Karpas-422 (cell line): ENCODE measurements around the gene ITPKC. TPM values are rescaled to one million over a fixed set of nuclear protein-coding genes. Genes with fewer than 3 reads are reported as not detected.
"Not testable (repeated sequence)": the region's sequence is repeated elsewhere in the genome, so short reads cannot be mapped to it uniquely, and the experiment has no call there.

Experiments
- DNase-seq: peaks from one replicate; pipeline ENCODE4 v3.0.0-alpha.2; 2015
- H2AFZ ChIP-seq: fragments of 200-600 bp; sonication (generic); 2 replicates; pipeline ENCODE4 v1.6.1; 2014; ENCODE audit warnings: antibody characterized with exemption, low read length, mixed read lengths
- H3K27ac ChIP-seq: fragments of 200-600 bp; sonication (generic); 2 replicates; pipeline ENCODE4 v1.5.1; 2014; ENCODE audit warnings: mild to moderate bottlenecking, low read length, moderate library complexity
- H3K27me3 ChIP-seq: fragments of 200-600 bp; sonication (generic); 2 replicates; pipeline ENCODE4 v1.6.1; 2014; ENCODE audit warnings: low read length, mixed read lengths
- H3K36me3 ChIP-seq: fragments of 200-600 bp; sonication (generic); 2 replicates; pipeline ENCODE4 v1.6.1; 2014; ENCODE audit warnings: low read length, mixed read lengths; ENCODE audit not compliant: insufficient read depth
- H3K4me1 ChIP-seq: fragments of 200-600 bp; sonication (generic); 2 replicates; pipeline ENCODE4 v1.6.1; 2014; ENCODE audit warnings: mild to moderate bottlenecking, low read length, mixed read lengths
- H3K4me2 ChIP-seq: fragments of 200-600 bp; sonication (generic); 2 replicates; pipeline ENCODE4 v1.6.1; 2014; ENCODE audit warnings: low read length, low read depth, mild to moderate bottlenecking; ENCODE audit not compliant: poor library complexity, severe bottlenecking
- H3K4me3 ChIP-seq: fragments of 200-600 bp; sonication (generic); 2 replicates; pipeline ENCODE4 v1.5.1; 2014; ENCODE audit warnings: mild to moderate bottlenecking, antibody characterized with exemption, low read length, mixed read lengths
- H3K79me2 ChIP-seq: fragments of 200-600 bp; sonication (generic); 2 replicates; pipeline ENCODE4 v1.6.1; 2014; ENCODE audit warnings: mild to moderate bottlenecking, low read length, mixed read lengths
- H3K9ac ChIP-seq: fragments of 200-600 bp; sonication (generic); 2 replicates; pipeline ENCODE4 v1.6.0; 2014; ENCODE audit warnings: low read length
- H3K9me2 ChIP-seq: fragments of 200-600 bp; sonication (generic), shearing (Covaris generic); replicated peaks from 2 replicates; pipeline ENCODE4 v1.6.0; 2014; ENCODE audit warnings: mild to moderate bottlenecking, low read length, moderate library complexity; ENCODE audit not compliant: insufficient read depth
- H3K9me3 ChIP-seq: fragments of 300-700, 200-600 bp; sonication (generic); 2 replicates; pipeline ENCODE4 v1.6.1; 2014; ENCODE audit warnings: low read length, mixed read lengths
- H4K20me1 ChIP-seq: fragments of 200-600 bp; sonication (generic); 2 replicates; pipeline ENCODE4 v1.6.1; 2014; ENCODE audit warnings: mild to moderate bottlenecking, antibody characterized with exemption, low read length, low read depth; ENCODE audit not compliant: insufficient read depth
- small RNA-seq: library from RNA; depleted of rRNA; stranded (forward); fragments of <200 nt; gene quantifications from one replicate; pipeline ENCODE3, GENCODE V24; 2014
- total RNA-seq: library from RNA; depleted of rRNA; stranded (reverse); fragments of >200 nt; shearing (Covaris generic); gene quantifications from 2 replicates; pipeline ENCODE4 v1.2.3, GENCODE V29; 2014; ENCODE audit warnings: low replicate concordance; rRNA removed

Gene ITPKC
- total RNA-seq, 1 experiment from 2014 or later: 5.9 TPM

DNA sequence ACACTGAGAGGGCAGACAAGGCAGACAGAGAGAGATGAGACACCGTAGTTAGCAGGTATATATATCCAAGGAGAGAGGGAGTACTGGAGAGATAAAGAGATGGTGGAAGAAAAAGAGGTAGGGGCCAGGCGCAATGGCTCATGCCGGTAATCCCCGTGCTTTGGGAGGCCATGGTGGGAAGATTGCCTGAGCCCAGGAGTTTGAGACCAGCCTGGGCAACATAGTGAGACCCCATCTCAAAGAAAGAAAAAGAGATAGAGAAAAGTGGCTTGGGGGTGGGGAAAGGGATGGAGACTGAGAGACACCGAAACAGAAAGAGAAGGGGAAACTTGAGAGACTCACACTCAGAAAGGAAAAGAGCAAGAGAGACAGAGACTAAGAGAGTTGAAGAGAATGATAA is 63.7 kb downstream of the ITPKC start:
- no peaks in the 10 kb centered on the region for H3K9me3 ChIP-seq
- no peak overlapping the region for H3K27ac ChIP-seq
- H3K36me3 ChIP-seq: no peaks in the 10 kb centered on the region
- DNase-seq: no peak
- H3K4me3 ChIP-seq: no peak overlapping the region
- no peak overlapping the region for H3K9ac ChIP-seq
- H3K79me2 ChIP-seq: peaks cover 11% of the 10 kb centered on the region; the same call in 1 of the 2 replicates
- no peak overlapping the region for H3K4me2 ChIP-seq
- peaks cover 23% of the 10 kb centered on the region for H3K4me1 ChIP-seq
- H3K9me2 ChIP-seq: no peaks in the 10 kb centered on the region
- H3K27me3 ChIP-seq: no peaks in the 10 kb centered on the region
- H2AFZ ChIP-seq: no peak overlapping the region
- no peaks in the 10 kb centered on the region for H4K20me1 ChIP-seq

DNA sequence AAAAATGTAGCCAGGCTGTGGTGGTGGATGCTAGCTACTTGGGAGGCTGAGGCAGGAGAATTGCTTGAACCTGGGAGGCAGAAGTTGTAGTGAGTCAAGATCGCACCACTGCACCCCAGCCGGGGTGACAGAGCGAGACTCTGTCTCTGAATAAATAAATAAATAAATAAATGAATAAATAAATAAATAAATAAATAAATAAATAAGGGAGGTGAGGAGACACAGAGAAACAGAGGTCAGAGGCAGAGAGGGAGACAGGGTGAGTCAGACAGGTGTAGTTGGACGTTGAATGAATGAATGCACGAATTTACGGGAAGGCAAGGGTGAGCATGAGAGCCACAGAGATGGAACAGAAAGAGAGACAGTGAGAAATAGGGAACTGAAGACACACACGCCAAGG is 64.2 kb downstream of the ITPKC start:
- Histone ChIP-seq H3K9ac (no peak overlapping the region), H3K27ac (no peak overlapping the region), H3K9me3 (no peaks in the 10 kb centered on the region), H3K9me2 (no peaks in the 10 kb centered on the region), H3K4me2 (no peak overlapping the region), H3K4me1 (peaks cover 23% of the 10 kb centered on the region), H2AFZ (no peak overlapping the region), H3K79me2 (peaks cover 11% of the 10 kb centered on the region; the same call in 1 of the 2 replicates), H3K4me3 (no peak overlapping the region), H3K27me3 (no peaks in the 10 kb centered on the region), H3K36me3 (no peaks in the 10 kb centered on the region), H4K20me1 (no peaks in the 10 kb centered on the region)
- no peak for DNase-seq

- H2AFZ ChIP-seq: no peak overlapping the region
- no peaks in the 10 kb centered on the region for H3K9me3 ChIP-seq
- no peak overlapping the region for H3K4me3 ChIP-seq
- peaks cover 11% of the 10 kb centered on the region; the same call in 1 of the 2 replicates for H3K79me2 ChIP-seq
- no peak overlapping the region for H3K27ac ChIP-seq
- no peaks in the 10 kb centered on the region for H3K27me3 ChIP-seq
- no peak overlapping the region for H3K9ac ChIP-seq
- no peak overlapping the region for H3K4me2 ChIP-seq
- H3K9me2 ChIP-seq: no peaks in the 10 kb centered on the region
- DNase-seq: no peak
- H3K36me3 ChIP-seq: no peaks in the 10 kb centered on the region
- H3K4me1 ChIP-seq: peaks cover 12% of the 10 kb centered on the region
- no peaks in the 10 kb centered on the region for H4K20me1 ChIP-seq
Observed at GRCh38 chr19:40783711-40784110, 66.8 kb downstream of the ITPKC start.

GRCh38 chr19:40784146-40784545 is 67.2 kb downstream of the ITPKC start:
- not testable (repeated sequence) for H3K9me2 ChIP-seq, H3K9me3 ChIP-seq, H3K4me3 ChIP-seq, H3K27ac ChIP-seq, H3K27me3 ChIP-seq, H4K20me1 ChIP-seq, DNase-seq, H3K9ac ChIP-seq, H3K79me2 ChIP-seq, H2AFZ ChIP-seq, H3K36me3 ChIP-seq, H3K4me1 ChIP-seq, H3K4me2 ChIP-seq

- no peak overlapping the region for H2AFZ ChIP-seq
Observed at GRCh38 chr19:40785526-40785925, 68.6 kb downstream of the ITPKC start.

DNA sequence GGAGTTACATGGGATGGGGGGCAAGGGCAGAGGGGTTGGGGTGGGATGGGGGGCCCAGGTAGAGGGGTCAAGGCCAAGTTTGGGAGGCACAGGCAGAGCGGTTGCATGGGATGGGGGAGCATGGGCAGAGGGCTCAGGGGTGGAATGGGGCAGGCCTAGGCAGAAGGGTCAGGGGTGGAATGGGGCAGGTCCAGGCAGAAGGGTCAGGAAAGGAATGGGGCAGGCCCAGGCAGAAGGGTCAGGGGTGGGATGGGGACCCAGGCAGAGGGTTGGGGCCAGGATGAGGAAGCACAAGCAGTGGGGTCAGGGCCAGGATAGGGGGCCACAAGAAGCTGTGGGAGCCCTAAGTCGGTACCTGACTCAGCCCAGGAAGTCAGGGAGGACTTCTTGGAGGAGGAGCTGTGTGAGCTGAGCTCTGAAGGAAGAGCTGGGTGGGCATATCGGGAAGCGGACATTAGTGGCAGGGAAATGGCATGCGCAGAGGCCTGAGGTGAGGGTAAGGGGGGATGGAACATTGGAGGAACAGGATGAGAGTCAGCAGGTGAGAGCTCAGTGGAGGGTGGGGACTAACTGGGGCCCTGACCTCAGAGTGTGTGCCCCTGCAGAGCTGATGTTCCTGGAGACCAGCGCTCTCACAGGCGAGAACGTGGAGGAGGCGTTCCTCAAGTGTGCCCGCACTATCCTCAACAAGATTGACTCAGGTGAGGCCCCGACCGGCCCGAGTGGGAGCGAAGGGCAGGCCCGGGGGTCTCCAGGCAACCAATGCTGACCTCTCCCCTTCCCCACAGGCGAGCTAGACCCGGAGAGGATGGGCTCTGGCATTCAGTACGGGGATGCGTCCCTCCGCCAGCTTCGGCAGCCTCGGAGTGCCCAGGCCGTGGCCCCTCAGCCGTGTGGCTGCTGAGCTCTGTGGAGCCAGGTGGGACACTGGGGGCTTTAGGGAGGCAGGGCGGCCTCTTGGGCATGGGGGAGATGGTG is 69.4 kb downstream of the ITPKC start:
- Histone ChIP-seq H4K20me1 (no peaks in the 10 kb centered on the region), H3K9me3 (no peaks in the 10 kb centered on the region), H3K4me1 (peaks cover 3% of the 10 kb centered on the region), H3K79me2 (no peaks in the 10 kb centered on the region), H3K4me2 (no peak overlapping the region), H3K9me2 (no peaks in the 10 kb centered on the region), H3K9ac (no peak overlapping the region), H3K36me3 (no peaks in the 10 kb centered on the region), H3K4me3 (no peak overlapping the region), H2AFZ (no peak overlapping the region), H3K27me3 (no peaks in the 10 kb centered on the region), H3K27ac (no peak overlapping the region)
- no peak for DNase-seq

More at GRCh38 chr19:40785526-40785925, 68.6 kb downstream of the ITPKC start:
- Histone ChIP-seq H3K9me3 (no peaks in the 10 kb centered on the region), H3K27ac (no peak overlapping the region), H3K27me3 (no peaks in the 10 kb centered on the region), H3K9me2 (no peaks in the 10 kb centered on the region), H3K79me2 (no peaks in the 10 kb centered on the region), H3K36me3 (no peaks in the 10 kb centered on the region), H3K4me1 (no peaks in the 10 kb centered on the region), H3K9ac (no peak overlapping the region), H3K4me3 (no peak overlapping the region), H4K20me1 (no peaks in the 10 kb centered on the region), H3K4me2 (no peak overlapping the region)
- DNase-seq: no peak

Small RNAs within 50 kb of the gene (small RNA-seq; reads per million reads assigned to genes)
- gene RNU6-195P: not detected

Other genes starting within 250 kb of the ITPKC start
- 49.7 and 98.2 TPM in 2 replicates for gene SHKBP1, start 140.2 kb upstream of the ITPKC start, total RNA-seq
- gene LTBP4, start 115.7 kb upstream of the ITPKC start, total RNA-seq: 9.6 and 25.9 TPM in 2 replicates
- 26.9 and 33.8 TPM in 2 replicates for gene NUMBL, start 26.5 kb upstream of the ITPKC start, total RNA-seq
- 31.3 and 58.0 TPM in 2 replicates for gene COQ8B, start 226 bp upstream of the ITPKC start, total RNA-seq
- 3.1 and 5.8 TPM in 2 replicates for gene ACTMAP, start 33.4 kb downstream of the ITPKC start, total RNA-seq
- 136 and 173 TPM in 2 replicates for gene SNRPA, start 34.1 kb downstream of the ITPKC start, total RNA-seq
- 0.40 TPM in 1 of 2 replicates, not detected in the other for gene MIA, start 58.4 kb downstream of the ITPKC start, total RNA-seq
- gene RAB4B, start 61.1 kb downstream of the ITPKC start, total RNA-seq: 12.5 and 32.9 TPM in 2 replicates
- gene EGLN2, start 82.1 kb downstream of the ITPKC start, total RNA-seq: 49.4 and 111 TPM in 2 replicates
- not detected in 2 replicates for gene CYP2A6, start 133.3 kb downstream of the ITPKC start, total RNA-seq
- not detected in 2 replicates for gene CYP2A7, start 165.1 kb downstream of the ITPKC start, total RNA-seq